DOHH2 (cell line): Measurements from ENCODE around the gene LRRC3B.
"Not testable (repeated sequence)": the region's sequence is repeated elsewhere in the genome, so short reads cannot be mapped to it uniquely, and the experiment has no call there.

ENCODE experiments used
- EZH2phosphoT487 ChIP-seq: fragments of 200-600 bp; sonication (generic); IDR thresholded peaks from 2 replicates; pipeline ENCODE4 v1.6.1; 2017; ENCODE audit warnings: borderline replicate concordance, mild to moderate bottlenecking, antibody characterized with exemption, low read length, moderate library complexity, mixed read lengths
- TF ChIP-seq, protein P1 (sequence below): fragments of 200-600 bp; sonication (generic); IDR thresholded peaks from one replicate; pipeline ENCODE4 v1.5.1; 2014; ENCODE audit warnings: antibody characterized with exemption, mild to moderate bottlenecking, low read depth, low read length; ENCODE audit not compliant: poor library complexity, severe bottlenecking

DNA sequence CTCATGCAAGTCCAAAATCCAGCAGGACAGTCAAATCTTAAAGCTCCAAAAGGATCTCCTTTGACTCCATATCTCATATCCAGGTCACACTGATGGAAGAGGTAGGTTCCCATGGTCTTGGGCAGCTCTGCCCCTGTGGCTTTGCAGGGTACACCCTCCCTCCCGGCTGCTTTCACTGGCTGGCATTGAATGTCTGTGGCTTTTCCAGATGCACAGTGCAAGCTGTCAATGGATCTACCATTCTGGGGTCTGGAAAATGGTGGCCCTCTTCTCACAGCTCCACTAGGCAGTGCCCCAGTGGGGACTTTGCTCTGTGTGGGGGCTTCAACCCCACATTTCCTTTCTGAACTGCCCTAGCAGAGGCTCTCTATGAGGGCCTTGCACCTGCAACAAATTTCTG lies 19.3 kb upstream of the LRRC3B start:
- TF ChIP-seq, protein P1, sequence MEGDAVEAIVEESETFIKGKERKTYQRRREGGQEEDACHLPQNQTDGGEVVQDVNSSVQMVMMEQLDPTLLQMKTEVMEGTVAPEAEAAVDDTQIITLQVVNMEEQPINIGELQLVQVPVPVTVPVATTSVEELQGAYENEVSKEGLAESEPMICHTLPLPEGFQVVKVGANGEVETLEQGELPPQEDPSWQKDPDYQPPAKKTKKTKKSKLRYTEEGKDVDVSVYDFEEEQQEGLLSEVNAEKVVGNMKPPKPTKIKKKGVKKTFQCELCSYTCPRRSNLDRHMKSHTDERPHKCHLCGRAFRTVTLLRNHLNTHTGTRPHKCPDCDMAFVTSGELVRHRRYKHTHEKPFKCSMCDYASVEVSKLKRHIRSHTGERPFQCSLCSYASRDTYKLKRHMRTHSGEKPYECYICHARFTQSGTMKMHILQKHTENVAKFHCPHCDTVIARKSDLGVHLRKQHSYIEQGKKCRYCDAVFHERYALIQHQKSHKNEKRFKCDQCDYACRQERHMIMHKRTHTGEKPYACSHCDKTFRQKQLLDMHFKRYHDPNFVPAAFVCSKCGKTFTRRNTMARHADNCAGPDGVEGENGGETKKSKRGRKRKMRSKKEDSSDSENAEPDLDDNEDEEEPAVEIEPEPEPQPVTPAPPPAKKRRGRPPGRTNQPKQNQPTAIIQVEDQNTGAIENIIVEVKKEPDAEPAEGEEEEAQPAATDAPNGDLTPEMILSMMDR = not testable (repeated sequence)
- TF ChIP-seq EZH2phosphoT487 = not testable (repeated sequence)
